ENCODE measurements around the gene OR2A5. TPM values are rescaled to one million over a fixed set of nuclear protein-coding genes. Genes with fewer than 3 reads are reported as not detected.

OR2A5 gene
- total RNA-seq, 2 donors from 2014 or later = not detected

DNA sequence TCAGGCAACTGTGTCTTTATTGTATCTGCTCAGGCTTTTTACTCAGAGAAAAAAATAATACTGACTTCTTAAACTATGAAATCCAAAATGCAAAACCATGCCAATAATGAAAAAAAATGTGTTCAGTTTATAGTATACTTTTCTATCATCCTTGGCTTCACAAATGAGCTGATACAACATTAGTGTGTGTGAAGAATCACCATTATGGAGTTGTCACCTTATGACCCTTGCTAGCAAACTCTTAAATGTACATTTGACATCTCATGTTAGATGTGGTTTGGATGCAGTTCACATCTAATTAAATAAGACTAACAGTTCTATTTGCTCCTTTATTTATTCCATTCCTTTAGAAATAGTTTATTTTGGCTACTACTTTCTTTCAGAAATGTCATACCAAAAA is 56.5 kb downstream of the OR2A5 start:
- no peaks in the 10 kb centered on the region for H3K4me1 ChIP-seq (replicated peaks)
- no peak overlapping the region for H3K27ac ChIP-seq
- intact Hi-C loops (cut with DNase I) = no loop called here
- DNase-seq (ENCODE audit: low spot score) = no peak
- TF ChIP-seq, protein P1, sequence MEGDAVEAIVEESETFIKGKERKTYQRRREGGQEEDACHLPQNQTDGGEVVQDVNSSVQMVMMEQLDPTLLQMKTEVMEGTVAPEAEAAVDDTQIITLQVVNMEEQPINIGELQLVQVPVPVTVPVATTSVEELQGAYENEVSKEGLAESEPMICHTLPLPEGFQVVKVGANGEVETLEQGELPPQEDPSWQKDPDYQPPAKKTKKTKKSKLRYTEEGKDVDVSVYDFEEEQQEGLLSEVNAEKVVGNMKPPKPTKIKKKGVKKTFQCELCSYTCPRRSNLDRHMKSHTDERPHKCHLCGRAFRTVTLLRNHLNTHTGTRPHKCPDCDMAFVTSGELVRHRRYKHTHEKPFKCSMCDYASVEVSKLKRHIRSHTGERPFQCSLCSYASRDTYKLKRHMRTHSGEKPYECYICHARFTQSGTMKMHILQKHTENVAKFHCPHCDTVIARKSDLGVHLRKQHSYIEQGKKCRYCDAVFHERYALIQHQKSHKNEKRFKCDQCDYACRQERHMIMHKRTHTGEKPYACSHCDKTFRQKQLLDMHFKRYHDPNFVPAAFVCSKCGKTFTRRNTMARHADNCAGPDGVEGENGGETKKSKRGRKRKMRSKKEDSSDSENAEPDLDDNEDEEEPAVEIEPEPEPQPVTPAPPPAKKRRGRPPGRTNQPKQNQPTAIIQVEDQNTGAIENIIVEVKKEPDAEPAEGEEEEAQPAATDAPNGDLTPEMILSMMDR (IDR thresholded peaks at IDR 0.05) = no peak
- TF ChIP-seq POLR2AphosphoS5 (IDR thresholded peaks at IDR 0.05) (no peak), POLR2A (IDR thresholded peaks at IDR 0.05) (no peak)
- H3K9me3 ChIP-seq = no peaks in the 10 kb centered on the region
- H3K36me3 ChIP-seq = no peaks in the 10 kb centered on the region
- H3K4me3 ChIP-seq = no peak overlapping the region
- no peaks in the 10 kb centered on the region for H3K27me3 ChIP-seq (replicated peaks; ENCODE audit: insufficient read depth)

Small RNAs within 50 kb of the gene (small RNA-seq; reads per million reads assigned to genes)
- gene OR2A41P = 0 reads per million in 2 donors

Other genes starting within 250 kb of the OR2A5 start
- gene TCAF1, start 146.8 kb upstream of the OR2A5 start, total RNA-seq = 10 to 100 TPM; 53.0 to 89.8 TPM
- not detected for gene OR2F2, start 113.7 kb upstream of the OR2A5 start, total RNA-seq
- gene OR2F1, start 94.1 kb upstream of the OR2A5 start, total RNA-seq = not detected
- not detected for gene OR6B1, start 48.6 kb upstream of the OR2A5 start, total RNA-seq
- gene OR2A25, start 20.9 kb downstream of the OR2A5 start, total RNA-seq = not detected
- not detected for gene OR2A12, start 37.3 kb downstream of the OR2A5 start, total RNA-seq
- gene OR2A2, start 60.6 kb downstream of the OR2A5 start, total RNA-seq = not detected
- not detected for gene OR2A14, start 74.2 kb downstream of the OR2A5 start, total RNA-seq
- 1 to 10 TPM; 1.4 to 2.0 TPM for gene CTAGE4, start 134.5 kb downstream of the OR2A5 start, total RNA-seq
- 1 to 10 TPM; 7.8 to 9.7 TPM for gene ARHGEF35, start 146.9 kb downstream of the OR2A5 start, total RNA-seq
- not detected for gene OR2A42, start 190.7 kb downstream of the OR2A5 start, total RNA-seq
- 10 to 100 TPM in 1 of 2 donors, 1 to 10 TPM in 1; 5.3 to 10.7 TPM for gene OR2A7, start 215.8 kb downstream of the OR2A5 start, total RNA-seq
- gene CTAGE8, start 220.3 kb downstream of the OR2A5 start, total RNA-seq = 1 to 10 TPM; 1.5 to 6.3 TPM

Measured in prostate gland (tissue), 2 donors.